ENCODE results near the gene DTX3L.
A peak's percentile ranks its signal among the peaks of the same experiment; 100 is the strongest.
"Not testable (repeated sequence)": the region's sequence is repeated elsewhere in the genome, so short reads cannot be mapped to it uniquely, and the experiment has no call there.

The DTX3L gene

DNA sequence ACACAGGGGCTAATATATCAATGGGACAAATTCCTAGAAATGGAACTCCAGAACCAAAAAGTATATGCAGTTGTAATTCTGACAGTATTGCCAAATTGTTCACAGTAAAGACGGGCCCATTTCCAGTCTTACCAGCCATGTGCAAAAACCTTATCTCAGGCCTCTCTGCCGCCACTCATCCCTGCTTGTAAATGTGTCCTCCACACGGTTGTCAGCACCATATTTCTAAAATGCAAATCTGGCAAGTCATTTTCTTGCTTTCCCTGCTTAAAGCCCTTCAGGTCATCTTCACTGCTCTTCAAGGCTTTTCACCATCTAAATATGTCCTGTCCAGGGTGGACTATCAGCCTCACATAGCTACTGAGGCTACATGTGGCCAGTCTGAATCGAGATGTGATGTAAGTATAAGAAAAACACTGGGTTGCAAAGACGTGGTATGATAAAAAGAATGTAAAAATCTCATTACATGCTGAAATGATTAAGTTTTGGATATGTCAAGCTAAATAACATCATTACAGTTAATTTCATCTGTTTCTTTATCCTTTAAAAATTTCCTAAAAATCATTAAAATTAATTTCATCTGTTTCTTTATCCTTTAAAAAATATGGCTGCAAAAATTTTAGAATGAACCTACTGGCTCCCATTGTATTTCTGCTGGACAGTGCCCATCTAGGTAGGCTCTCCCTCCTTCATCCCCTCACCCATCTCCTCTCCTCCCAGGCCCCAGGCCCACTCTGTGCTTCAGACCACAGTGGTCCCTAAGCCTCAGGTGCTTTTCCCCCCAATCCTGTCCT, 1.0 kb upstream of the DTX3L start:
- H3K27ac ChIP-seq (ENCODE audit: low read depth, low read length): no peak overlapping the region
- no peak overlapping the region for H3K9ac ChIP-seq (ENCODE audit: low read depth, low read length)
- H3K36me3 ChIP-seq (ENCODE audit: insufficient read depth, low read length): no peaks in the 10 kb centered on the region
- no peaks in the 10 kb centered on the region for H3K9me3 ChIP-seq (ENCODE audit: insufficient read depth, low read depth, low read length)
- 91% methylated on average over 5 of the region's 5 CpGs for WGBS
- peaks cover 11% of the 10 kb centered on the region; the same call in 1 of the 2 replicates for H3K27me3 ChIP-seq (ENCODE audit: insufficient read depth, low read length)
- H3K4me3 ChIP-seq (ENCODE audit: low read length): peak overlapping the region; percentile 77
- peaks cover 15% of the 10 kb centered on the region for H3K4me1 ChIP-seq (ENCODE audit: insufficient read depth, low read length)

DNA sequence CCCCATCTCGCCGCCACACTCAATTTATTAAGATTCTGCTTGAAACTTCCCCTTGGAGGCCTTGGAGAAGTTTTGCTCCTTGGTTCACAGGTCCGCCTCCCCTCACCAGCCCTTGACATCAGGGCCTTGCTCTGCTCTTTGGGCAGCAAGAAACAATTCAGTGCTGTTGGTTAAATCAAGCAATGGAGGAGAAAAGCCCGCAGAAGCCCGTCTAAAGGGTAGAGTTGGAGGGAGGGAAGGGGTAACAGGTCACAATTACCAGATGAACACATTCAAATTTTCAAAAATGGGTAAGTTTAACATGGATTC, 467 bp upstream of the DTX3L start:
- 60% methylated on average over 5 of the region's 5 CpGs for WGBS
- H3K9me3 ChIP-seq (ENCODE audit: insufficient read depth, low read depth, low read length): no peaks in the 10 kb centered on the region
- H3K4me3 ChIP-seq (ENCODE audit: low read length): peak overlapping the region; percentile 77
- H3K4me1 ChIP-seq (ENCODE audit: insufficient read depth, low read length): peaks cover 15% of the 10 kb centered on the region
- no peaks in the 10 kb centered on the region for H3K36me3 ChIP-seq (ENCODE audit: insufficient read depth, low read length)
- H3K27ac ChIP-seq (ENCODE audit: low read depth, low read length): no peak overlapping the region
- H3K27me3 ChIP-seq (ENCODE audit: insufficient read depth, low read length): peaks cover 11% of the 10 kb centered on the region; the same call in 1 of the 2 replicates
- peak overlapping the region; percentile 77 for H3K9ac ChIP-seq (ENCODE audit: low read depth, low read length)

GRCh38 chr3:122568131-122568530, 4.0 kb downstream of the DTX3L start:
- not testable (repeated sequence) for H3K9me3 ChIP-seq (ENCODE audit: insufficient read depth, low read depth, low read length); H3K4me1 ChIP-seq (ENCODE audit: insufficient read depth, low read length); H3K27ac ChIP-seq (ENCODE audit: low read depth, low read length); H3K36me3 ChIP-seq (ENCODE audit: insufficient read depth, low read length); H3K4me3 ChIP-seq (ENCODE audit: low read length); H3K9ac ChIP-seq (ENCODE audit: low read depth, low read length)
- peaks cover 11% of the 10 kb centered on the region; the same call in 1 of the 2 replicates for H3K27me3 ChIP-seq (ENCODE audit: insufficient read depth, low read length)
- 100% methylated on average over 3 of the region's 7 CpGs for WGBS

- no peak overlapping the region for H3K4me3 ChIP-seq (ENCODE audit: low read length)
- 82% methylated on average over 3 of the region's 3 CpGs for WGBS
- peaks cover 7% of the 10 kb centered on the region; the same call in 1 of the 2 replicates for H3K27me3 ChIP-seq (ENCODE audit: insufficient read depth, low read length)
- peaks cover 9% of the 10 kb centered on the region for H3K4me1 ChIP-seq (ENCODE audit: insufficient read depth, low read length)
- no peak overlapping the region for H3K27ac ChIP-seq (ENCODE audit: low read depth, low read length)
- H3K36me3 ChIP-seq (ENCODE audit: insufficient read depth, low read length): no peaks in the 10 kb centered on the region
- H3K9me3 ChIP-seq (ENCODE audit: insufficient read depth, low read depth, low read length): no peaks in the 10 kb centered on the region
- no peak overlapping the region for H3K9ac ChIP-seq (ENCODE audit: low read depth, low read length)
Observed at GRCh38 chr3:122568755-122569154, 4.6 kb downstream of the DTX3L start.

DNA sequence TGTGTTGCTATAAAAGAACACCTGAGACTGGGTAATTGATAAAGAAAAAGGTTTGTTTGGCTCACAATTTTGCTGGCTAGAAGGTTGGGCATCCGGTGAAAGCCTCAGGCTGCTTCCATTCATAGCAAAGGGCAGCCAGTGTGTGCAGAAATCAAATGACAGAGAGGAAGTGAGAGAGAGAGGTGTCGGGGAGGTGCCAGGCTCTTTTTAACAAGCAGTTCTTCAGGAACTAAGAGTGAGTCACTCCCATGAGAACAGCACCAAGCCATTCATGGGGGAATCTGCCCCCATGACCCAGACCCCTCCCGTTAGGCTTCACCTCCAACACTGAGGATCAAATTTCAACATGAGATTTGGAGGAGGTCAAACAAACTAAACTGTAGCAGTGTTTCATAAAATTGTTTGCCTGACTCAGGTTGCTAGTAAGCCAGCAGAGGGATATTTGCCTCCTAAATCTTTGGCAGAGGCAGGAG, 8.8 kb downstream of the DTX3L start:
- Histone ChIP-seq H3K27me3 (ENCODE audit: insufficient read depth, low read length) (peaks cover 12% of the 10 kb centered on the region), H3K4me3 (ENCODE audit: low read length) (no peak overlapping the region), H3K36me3 (ENCODE audit: insufficient read depth, low read length) (no peaks in the 10 kb centered on the region), H3K4me1 (ENCODE audit: insufficient read depth, low read length) (peaks cover 13% of the 10 kb centered on the region), H3K9me3 (ENCODE audit: insufficient read depth, low read depth, low read length) (no peaks in the 10 kb centered on the region), H3K27ac (ENCODE audit: low read depth, low read length) (peak overlapping the region; percentile 15; the same call in 1 of the 2 replicates), H3K9ac (ENCODE audit: low read depth, low read length) (no peak overlapping the region)
- WGBS: 46% methylated on average over 3 of the region's 3 CpGs

- WGBS: 82% methylated on average over 8 of the region's 8 CpGs
- no peaks in the 10 kb centered on the region for H3K36me3 ChIP-seq (ENCODE audit: insufficient read depth, low read length)
- peaks cover 17% of the 10 kb centered on the region for H3K27me3 ChIP-seq (ENCODE audit: insufficient read depth, low read length)
- H3K4me3 ChIP-seq (ENCODE audit: low read length): no peak overlapping the region
- no peak overlapping the region for H3K27ac ChIP-seq (ENCODE audit: low read depth, low read length)
- peaks cover 4% of the 10 kb centered on the region for H3K9me3 ChIP-seq (ENCODE audit: insufficient read depth, low read depth, low read length)
- peaks cover 13% of the 10 kb centered on the region for H3K4me1 ChIP-seq (ENCODE audit: insufficient read depth, low read length)
- H3K9ac ChIP-seq (ENCODE audit: low read depth, low read length): no peak overlapping the region
Observed at GRCh38 chr3:122576174-122576940, 12.2 kb downstream of the DTX3L start.

DNA sequence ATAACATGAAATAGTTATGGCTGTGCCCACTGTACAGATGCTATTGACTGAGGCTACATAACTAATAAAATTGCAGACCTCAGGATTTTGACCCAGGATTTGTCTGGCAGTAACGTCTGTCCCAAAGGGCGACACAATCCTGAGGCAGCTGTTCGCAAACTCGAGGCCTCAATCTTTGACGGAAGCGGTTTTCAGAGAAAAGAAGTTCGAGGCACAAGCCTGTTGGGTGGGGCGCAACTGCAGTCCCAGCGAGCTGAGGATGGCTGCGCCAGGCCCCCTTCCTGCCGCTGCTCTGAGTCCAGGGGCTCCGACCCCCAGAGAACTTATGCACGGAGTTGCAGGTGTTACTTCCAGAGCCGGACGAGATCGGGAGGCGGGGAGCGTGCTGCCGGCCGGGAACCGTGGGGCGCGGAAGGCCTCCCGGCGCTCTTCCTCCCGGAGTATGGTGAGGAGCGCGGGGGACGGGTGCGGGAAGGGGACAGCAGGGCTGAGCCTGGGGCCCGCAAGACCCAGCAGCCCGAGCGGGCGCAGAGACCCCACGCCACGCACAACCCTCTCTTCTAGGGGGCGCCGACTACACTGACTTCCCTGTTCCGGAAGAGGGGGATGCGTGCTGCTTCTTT, 13.4 kb downstream of the DTX3L start, which contains the start of gene PARP15:
TSS of gene PARP15 (plus strand) at position 242 of the 623 bp plus-strand sequence. CDS start at position 260, 18 bp downstream.
- H3K27ac ChIP-seq (ENCODE audit: low read depth, low read length): no peak within 1 kb of the TSS
- no peaks in the 10 kb centered on the region for H3K36me3 ChIP-seq (ENCODE audit: insufficient read depth, low read length)
- peaks cover 15% of the 10 kb centered on the region for H3K9me3 ChIP-seq (ENCODE audit: insufficient read depth, low read depth, low read length)
- H3K27me3 ChIP-seq (ENCODE audit: insufficient read depth, low read length): peaks cover 17% of the 10 kb centered on the region
- H3K4me1 ChIP-seq (ENCODE audit: insufficient read depth, low read length): peaks cover 13% of the 10 kb centered on the region
- 66% methylated on average over 40 of the region's 40 CpGs for WGBS
- H3K4me3 ChIP-seq (ENCODE audit: low read length): peak within 1 kb of the TSS; percentile 55
- H3K9ac ChIP-seq (ENCODE audit: low read depth, low read length): peak within 1 kb of the TSS; percentile 66

GRCh38 chr3:122578069-122578740, 14.1 kb downstream of the DTX3L start:
- Histone ChIP-seq H3K36me3 (ENCODE audit: insufficient read depth, low read length) (no peaks in the 10 kb centered on the region), H3K27ac (ENCODE audit: low read depth, low read length) (no peak overlapping the region), H3K4me3 (ENCODE audit: low read length) (peak overlapping the region; percentile 55), H3K9me3 (ENCODE audit: insufficient read depth, low read depth, low read length) (peaks cover 22% of the 10 kb centered on the region), H3K9ac (ENCODE audit: low read depth, low read length) (no peak overlapping the region), H3K4me1 (ENCODE audit: insufficient read depth, low read length) (peaks cover 8% of the 10 kb centered on the region), H3K27me3 (ENCODE audit: insufficient read depth, low read length) (peaks cover 17% of the 10 kb centered on the region)
- WGBS: 97% methylated on average over 4 of the region's 5 CpGs

GRCh38 chr3:122580470-122580869, 16.3 kb downstream of the DTX3L start:
- Histone ChIP-seq H3K27ac (ENCODE audit: low read depth, low read length) (no peak overlapping the region), H3K36me3 (ENCODE audit: insufficient read depth, low read length) (no peaks in the 10 kb centered on the region), H3K4me3 (ENCODE audit: low read length) (no peak overlapping the region), H3K9ac (ENCODE audit: low read depth, low read length) (no peak overlapping the region), H3K9me3 (ENCODE audit: insufficient read depth, low read depth, low read length) (peaks cover 26% of the 10 kb centered on the region), H3K4me1 (ENCODE audit: insufficient read depth, low read length) (peaks cover 4% of the 10 kb centered on the region; the same call in 1 of the 2 replicates), H3K27me3 (ENCODE audit: insufficient read depth, low read length) (peaks cover 17% of the 10 kb centered on the region)
- WGBS: 100% methylated on average over 1 of the region's 3 CpGs

GRCh38 chr3:122581622-122582021, 17.5 kb downstream of the DTX3L start:
- WGBS: 100% methylated on average over 2 of the region's 2 CpGs
- Histone ChIP-seq H3K4me3 (ENCODE audit: low read length) (no peak overlapping the region), H3K4me1 (ENCODE audit: insufficient read depth, low read length) (peaks cover 4% of the 10 kb centered on the region; the same call in 1 of the 2 replicates), H3K9ac (ENCODE audit: low read depth, low read length) (no peak overlapping the region), H3K27me3 (ENCODE audit: insufficient read depth, low read length) (peaks cover 17% of the 10 kb centered on the region), H3K9me3 (ENCODE audit: insufficient read depth, low read depth, low read length) (peaks cover 26% of the 10 kb centered on the region), H3K36me3 (ENCODE audit: insufficient read depth, low read length) (no peaks in the 10 kb centered on the region), H3K27ac (ENCODE audit: low read depth, low read length) (no peak overlapping the region)

All from HUES64 (cell line).